ENCODE measurements around the gene ETFBKMT. TPM values are rescaled to one million over a fixed set of nuclear protein-coding genes. Genes with fewer than 3 reads are reported as not detected.
"Not testable (repeated sequence)": the region's sequence is repeated elsewhere in the genome, so short reads cannot be mapped to it uniquely, and the experiment has no call there.

Gene ETFBKMT
- total RNA-seq, 1 donor from 2014 or later: 3.6 TPM

DNA sequence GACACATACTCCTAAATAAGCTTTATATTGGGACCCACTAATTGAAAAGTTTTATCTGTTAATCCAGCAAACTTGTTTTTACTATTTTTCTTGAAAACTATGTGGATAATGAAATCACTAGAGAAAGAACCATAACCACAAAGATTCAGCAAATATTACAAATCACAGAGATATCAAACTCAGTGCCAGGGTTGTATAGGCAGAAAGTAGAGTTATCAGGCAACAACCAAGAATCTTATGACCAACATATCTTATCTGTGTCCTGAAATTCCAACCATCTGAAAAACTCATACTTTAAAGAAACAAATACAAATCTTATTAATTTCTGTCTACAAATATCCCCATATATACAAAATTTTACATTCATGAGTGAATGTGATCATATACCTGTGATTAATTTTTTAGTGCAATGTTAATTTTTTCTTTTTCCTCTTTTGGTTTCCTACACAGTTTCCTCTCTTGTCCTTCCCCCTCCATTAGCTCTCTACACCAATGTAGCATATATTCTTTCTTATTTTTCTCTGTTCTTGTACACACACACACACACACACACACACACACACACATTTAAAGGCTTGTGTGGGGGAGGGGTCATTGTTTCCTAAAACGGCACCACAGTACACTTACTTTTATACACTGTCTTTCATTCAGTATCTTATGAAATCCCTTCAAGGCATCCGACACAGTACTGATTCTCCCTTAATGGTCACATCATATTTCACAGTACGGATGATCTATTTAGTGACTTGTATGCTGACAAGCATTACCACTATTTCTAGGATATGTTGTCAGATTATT is 50.7 kb downstream of the ETFBKMT start:
- peaks cover 22% of the 10 kb centered on the region for H3K36me3 Mint-ChIP-seq (ENCODE audit: low read depth, unreplicated experiment)
- no peak for DNase-seq (ENCODE audit: low spot score)
- peaks cover 8% of the 10 kb centered on the region for H3K4me1 Mint-ChIP-seq (ENCODE audit: unreplicated experiment)
- no peak overlapping the region for H3K4me3 Mint-ChIP-seq (ENCODE audit: unreplicated experiment)
- H3K27ac Mint-ChIP-seq (ENCODE audit: unreplicated experiment): no peak overlapping the region
- no peaks in the 10 kb centered on the region for H3K27me3 Mint-ChIP-seq (ENCODE audit: unreplicated experiment)
- TF ChIP-seq, protein P1, sequence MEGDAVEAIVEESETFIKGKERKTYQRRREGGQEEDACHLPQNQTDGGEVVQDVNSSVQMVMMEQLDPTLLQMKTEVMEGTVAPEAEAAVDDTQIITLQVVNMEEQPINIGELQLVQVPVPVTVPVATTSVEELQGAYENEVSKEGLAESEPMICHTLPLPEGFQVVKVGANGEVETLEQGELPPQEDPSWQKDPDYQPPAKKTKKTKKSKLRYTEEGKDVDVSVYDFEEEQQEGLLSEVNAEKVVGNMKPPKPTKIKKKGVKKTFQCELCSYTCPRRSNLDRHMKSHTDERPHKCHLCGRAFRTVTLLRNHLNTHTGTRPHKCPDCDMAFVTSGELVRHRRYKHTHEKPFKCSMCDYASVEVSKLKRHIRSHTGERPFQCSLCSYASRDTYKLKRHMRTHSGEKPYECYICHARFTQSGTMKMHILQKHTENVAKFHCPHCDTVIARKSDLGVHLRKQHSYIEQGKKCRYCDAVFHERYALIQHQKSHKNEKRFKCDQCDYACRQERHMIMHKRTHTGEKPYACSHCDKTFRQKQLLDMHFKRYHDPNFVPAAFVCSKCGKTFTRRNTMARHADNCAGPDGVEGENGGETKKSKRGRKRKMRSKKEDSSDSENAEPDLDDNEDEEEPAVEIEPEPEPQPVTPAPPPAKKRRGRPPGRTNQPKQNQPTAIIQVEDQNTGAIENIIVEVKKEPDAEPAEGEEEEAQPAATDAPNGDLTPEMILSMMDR (IDR thresholded peaks at IDR 0.05; ENCODE audit: unreplicated experiment): no peak
- peaks cover 5% of the 10 kb centered on the region for H3K9me3 Mint-ChIP-seq (ENCODE audit: unreplicated experiment)

- TF ChIP-seq, protein P1 (IDR thresholded peaks at IDR 0.05; ENCODE audit: unreplicated experiment): no peak
- Mint-ChIP-seq H3K27ac (ENCODE audit: unreplicated experiment) (no peak overlapping the region), H3K4me3 (ENCODE audit: unreplicated experiment) (no peak overlapping the region), H3K27me3 (ENCODE audit: unreplicated experiment) (no peaks in the 10 kb centered on the region), H3K36me3 (ENCODE audit: low read depth, unreplicated experiment) (peaks cover 24% of the 10 kb centered on the region), H3K9me3 (ENCODE audit: unreplicated experiment) (peaks cover 1% of the 10 kb centered on the region), H3K4me1 (ENCODE audit: unreplicated experiment) (peaks cover 10% of the 10 kb centered on the region)
- DNase-seq (ENCODE audit: low spot score): no peak
Observed at GRCh38 chr12:31712877-31713276, 53.4 kb downstream of the ETFBKMT start.

- peaks cover 22% of the 10 kb centered on the region for H3K36me3 Mint-ChIP-seq (ENCODE audit: low read depth, unreplicated experiment)
Observed at GRCh38 chr12:31714406-31715271, 55.2 kb downstream of the ETFBKMT start.

GRCh38 chr12:31715283-31715825 is 55.9 kb downstream of the ETFBKMT start:
- TF ChIP-seq, protein P1 (IDR thresholded peaks at IDR 0.05; ENCODE audit: unreplicated experiment): no peak
- no peak for DNase-seq (ENCODE audit: low spot score)
- peak overlapping the region; percentile 53 for H3K27ac Mint-ChIP-seq (ENCODE audit: unreplicated experiment)
- H3K27me3 Mint-ChIP-seq (ENCODE audit: unreplicated experiment): no peaks in the 10 kb centered on the region
- peaks cover 9% of the 10 kb centered on the region for H3K4me1 Mint-ChIP-seq (ENCODE audit: unreplicated experiment)
- H3K9me3 Mint-ChIP-seq (ENCODE audit: unreplicated experiment): no peaks in the 10 kb centered on the region
- no peak overlapping the region for H3K4me3 Mint-ChIP-seq (ENCODE audit: unreplicated experiment)
- peaks cover 22% of the 10 kb centered on the region for H3K36me3 Mint-ChIP-seq (ENCODE audit: low read depth, unreplicated experiment)

More at GRCh38 chr12:31714406-31715271, 55.2 kb downstream of the ETFBKMT start:
- Mint-ChIP-seq H3K4me3 (ENCODE audit: unreplicated experiment) (no peak overlapping the region), H3K27ac (ENCODE audit: unreplicated experiment) (peak overlapping the region; percentile 53), H3K27me3 (ENCODE audit: unreplicated experiment) (no peaks in the 10 kb centered on the region), H3K9me3 (ENCODE audit: unreplicated experiment) (no peaks in the 10 kb centered on the region), H3K4me1 (ENCODE audit: unreplicated experiment) (peaks cover 10% of the 10 kb centered on the region)
- TF ChIP-seq, protein P1 (IDR thresholded peaks at IDR 0.05; ENCODE audit: unreplicated experiment): no peak
- no peak for DNase-seq (ENCODE audit: low spot score)

DNA sequence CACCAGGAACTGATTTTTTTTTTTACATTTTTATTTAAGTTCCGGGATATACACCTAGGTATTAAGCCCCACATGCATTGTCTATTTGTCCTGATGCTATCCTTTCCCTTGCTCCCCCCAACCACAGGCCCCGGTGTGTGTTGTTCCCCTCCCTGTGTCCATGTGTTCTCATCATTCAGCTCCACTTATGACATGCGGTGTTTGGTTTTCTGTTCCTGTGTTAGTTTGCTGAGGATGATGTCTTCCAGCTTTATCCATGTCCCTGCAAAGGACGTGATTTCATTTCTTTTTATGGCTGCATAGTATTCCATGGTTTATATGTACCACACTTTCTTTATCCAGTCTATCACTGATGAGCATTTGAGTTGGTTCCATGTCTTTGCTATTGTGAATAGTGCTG is 57.5 kb downstream of the ETFBKMT start:
- H3K4me3 Mint-ChIP-seq (ENCODE audit: unreplicated experiment); DNase-seq (ENCODE audit: low spot score); H3K9me3 Mint-ChIP-seq (ENCODE audit: unreplicated experiment); H3K27me3 Mint-ChIP-seq (ENCODE audit: unreplicated experiment); H3K4me1 Mint-ChIP-seq (ENCODE audit: unreplicated experiment); H3K27ac Mint-ChIP-seq (ENCODE audit: unreplicated experiment): not testable (repeated sequence)
- peaks cover 22% of the 10 kb centered on the region for H3K36me3 Mint-ChIP-seq (ENCODE audit: low read depth, unreplicated experiment)

DNA sequence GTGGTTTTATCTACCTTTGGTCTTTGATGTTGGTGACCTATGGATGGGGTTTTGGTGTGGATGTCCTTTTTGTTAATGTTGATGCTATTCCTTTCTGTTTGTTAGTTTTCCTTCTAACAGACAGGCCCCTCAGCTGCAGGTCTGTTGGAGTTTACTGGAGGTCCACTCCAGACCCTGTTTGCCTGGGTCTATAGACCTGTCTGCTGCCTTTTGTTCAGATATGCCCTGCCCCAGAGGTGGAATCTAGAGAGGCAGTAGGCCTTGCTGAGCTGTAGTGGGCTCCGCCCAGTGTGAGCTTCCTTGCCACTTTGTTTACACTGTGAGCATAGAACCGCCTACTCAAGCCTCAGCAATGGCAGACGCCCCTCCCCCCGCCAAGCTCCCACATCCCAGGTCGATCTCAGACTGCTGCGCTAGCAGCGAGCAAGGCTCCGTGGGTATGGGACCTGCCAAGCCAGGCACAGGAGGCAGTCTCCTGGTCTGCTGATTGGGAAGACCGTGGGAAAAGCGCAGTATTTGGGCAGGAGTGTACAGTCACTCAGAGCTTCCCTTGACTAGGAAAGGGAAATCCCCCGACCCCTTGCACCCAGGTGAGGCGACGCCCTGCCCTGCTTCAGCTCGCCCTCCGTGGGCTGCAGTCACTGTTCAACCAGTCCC is 59.2 kb downstream of the ETFBKMT start:
- not testable (repeated sequence) for H3K4me1 Mint-ChIP-seq (ENCODE audit: unreplicated experiment); H3K27ac Mint-ChIP-seq (ENCODE audit: unreplicated experiment); DNase-seq (ENCODE audit: low spot score); H3K4me3 Mint-ChIP-seq (ENCODE audit: unreplicated experiment); H3K27me3 Mint-ChIP-seq (ENCODE audit: unreplicated experiment); H3K9me3 Mint-ChIP-seq (ENCODE audit: unreplicated experiment)
- H3K36me3 Mint-ChIP-seq (ENCODE audit: low read depth, unreplicated experiment): peaks cover 22% of the 10 kb centered on the region
